Measurements from ENCODE around the gene OR52M1. TPM values are rescaled to one million over a fixed set of nuclear protein-coding genes. Genes with fewer than 3 reads are reported as not detected.

The OR52M1 gene
- total RNA-seq, 2 donors from 2014 or later = not detected

Other genes starting within 250 kb of the OR52M1 start
- not detected for gene OR52B4, start 176.8 kb upstream of the OR52M1 start, total RNA-seq
- gene TRIM21, start 151.5 kb upstream of the OR52M1 start, total RNA-seq = 10 to 100 TPM; 26.5 to 36.0 TPM
- gene OR52K2, start 95.9 kb upstream of the OR52M1 start, total RNA-seq = not detected
- gene OR52K1, start 62.5 kb upstream of the OR52M1 start, total RNA-seq = under 1 TPM in 1 of 2 donors, not detected in 1; 0.05 TPM
- gene OR52I2, start 36.6 kb downstream of the OR52M1 start, total RNA-seq = not detected
- under 1 TPM in 1 of 2 donors, not detected in 1; 0.13 TPM for gene OR52I1, start 48.8 kb downstream of the OR52M1 start, total RNA-seq
- gene TRIM68, start 63.0 kb downstream of the OR52M1 start, total RNA-seq = 1 to 10 TPM; 5.3 to 7.9 TPM
- gene OR51D1, start 92.3 kb downstream of the OR52M1 start, total RNA-seq = not detected
- not detected for gene OR51E1, start 98.8 kb downstream of the OR52M1 start, total RNA-seq
- gene OR51E2, start 152.7 kb downstream of the OR52M1 start, total RNA-seq = not detected
- gene MMP26, start 159.6 kb downstream of the OR52M1 start, total RNA-seq = not detected
- not detected for gene OR51F1, start 224.7 kb downstream of the OR52M1 start, total RNA-seq